GM21717 (cell line): Measurements from ENCODE around the gene CACNA1C.

Experiments
- ATAC-seq: cut with Tn5 transposase; IDR thresholded peaks from one replicate; pipeline ENCODE4 v1.9.1; 2021; ENCODE audit warnings: mild to moderate bottlenecking, moderate library complexity; ENCODE audit not compliant: unreplicated experiment

The CACNA1C gene

GRCh38 chr12:2688381-2688931 is 635.7 kb downstream of the CACNA1C start:
- no peak for ATAC-seq

GRCh38 chr12:2689393-2689792 is 636.6 kb downstream of the CACNA1C start:
- no peak for ATAC-seq

DNA sequence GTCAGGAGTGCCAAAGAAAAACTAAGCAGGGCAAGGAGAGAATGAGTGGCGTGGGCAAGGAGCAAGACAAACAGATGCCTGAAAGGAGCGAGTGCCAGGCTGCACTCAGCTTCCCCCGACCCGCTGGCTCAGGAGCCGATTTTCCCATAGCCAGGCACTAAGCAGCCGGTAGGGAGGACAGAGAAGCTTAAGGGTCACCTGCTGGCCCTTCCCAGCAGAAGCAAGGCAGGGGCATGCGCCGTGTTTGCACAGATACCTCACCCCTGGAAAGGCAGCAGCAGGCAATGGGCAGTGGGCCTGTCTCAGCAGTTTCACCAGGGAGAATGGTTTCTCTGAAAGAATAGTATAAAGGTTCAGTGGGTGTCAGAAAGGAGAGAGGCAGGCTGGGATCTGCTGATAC is 637.1 kb downstream of the CACNA1C start:
- no peak for ATAC-seq

GRCh38 chr12:2690348-2691005 is 637.7 kb downstream of the CACNA1C start:
- no peak for ATAC-seq

GRCh38 chr12:2691006-2691344 is 638.2 kb downstream of the CACNA1C start:
- ATAC-seq, result no peak

DNA sequence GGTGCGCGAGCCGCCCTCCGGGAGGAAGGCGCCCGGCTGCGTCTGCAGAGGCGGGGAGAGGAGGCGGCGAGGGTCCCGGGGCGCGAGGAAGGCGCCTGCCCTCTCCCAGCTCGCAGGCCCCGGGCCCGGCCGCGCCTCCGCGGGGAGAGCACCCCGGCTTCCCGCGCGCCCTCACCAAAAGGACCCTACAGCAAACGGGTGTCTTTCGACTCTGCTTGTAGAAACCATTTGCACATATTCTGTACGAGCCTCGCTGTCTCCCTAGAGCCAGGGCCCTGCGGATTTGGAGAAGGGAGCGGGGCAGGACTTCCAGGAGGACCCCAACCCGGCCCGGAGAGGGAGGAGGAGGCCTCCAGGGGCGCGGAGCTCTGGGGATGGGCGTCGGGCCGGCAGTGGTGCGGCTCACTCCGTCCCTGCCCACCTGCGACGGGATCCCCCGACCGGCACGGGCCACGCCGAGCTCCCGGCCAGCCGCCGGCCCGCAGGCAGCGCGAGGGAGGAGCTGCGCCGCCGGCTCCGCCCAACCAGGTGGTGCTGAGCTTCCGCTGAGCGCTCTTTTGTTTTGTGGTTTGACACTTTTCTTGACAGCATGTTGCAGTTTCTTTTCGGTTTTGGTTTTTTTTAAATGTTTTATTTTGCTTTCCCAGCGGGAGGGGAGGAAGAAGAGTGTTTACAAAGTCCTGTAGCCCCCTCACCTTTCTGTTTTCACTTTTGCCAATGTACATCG is 638.7 kb downstream of the CACNA1C start:
- ATAC-seq, result peak; percentile 66

- ATAC-seq, result no peak
Measured at GRCh38 chr12:2692080-2692479, 639.3 kb downstream of the CACNA1C start.

DNA sequence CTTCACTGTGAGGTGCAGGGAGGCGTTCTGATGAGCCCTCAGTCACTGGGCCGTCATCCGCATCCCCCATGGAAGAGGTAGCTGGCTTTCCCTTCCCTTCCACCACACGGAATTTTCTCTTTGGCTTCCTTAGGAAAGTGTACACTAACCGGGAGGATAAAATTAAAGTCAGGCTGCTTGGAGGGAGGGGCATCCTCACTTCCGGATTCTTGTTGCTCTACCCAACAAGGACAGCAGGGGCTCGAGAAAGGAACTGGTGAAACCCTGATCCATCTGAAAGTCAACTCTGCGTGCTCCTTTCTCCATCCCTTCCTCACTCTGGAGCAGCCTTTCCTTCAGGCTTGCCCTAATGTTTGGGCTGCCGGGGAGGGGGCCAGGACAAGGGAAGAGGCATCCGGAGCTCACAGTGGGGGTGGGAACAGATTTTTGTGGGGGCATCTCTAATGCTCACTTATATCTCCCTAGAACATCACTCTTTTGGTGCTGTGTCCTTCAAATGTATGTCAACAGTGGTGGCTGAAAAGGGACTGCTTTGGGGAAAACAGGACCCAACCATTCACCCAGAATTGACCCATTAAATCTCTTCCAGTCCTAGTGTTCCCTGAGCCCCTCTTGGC is 640.6 kb downstream of the CACNA1C start:
- no peak for ATAC-seq

- no peak for ATAC-seq
Measured at GRCh38 chr12:2693980-2694610, 641.3 kb downstream of the CACNA1C start.

- ATAC-seq, result no peak
Measured at GRCh38 chr12:2696136-2696535, 643.3 kb downstream of the CACNA1C start.

DNA sequence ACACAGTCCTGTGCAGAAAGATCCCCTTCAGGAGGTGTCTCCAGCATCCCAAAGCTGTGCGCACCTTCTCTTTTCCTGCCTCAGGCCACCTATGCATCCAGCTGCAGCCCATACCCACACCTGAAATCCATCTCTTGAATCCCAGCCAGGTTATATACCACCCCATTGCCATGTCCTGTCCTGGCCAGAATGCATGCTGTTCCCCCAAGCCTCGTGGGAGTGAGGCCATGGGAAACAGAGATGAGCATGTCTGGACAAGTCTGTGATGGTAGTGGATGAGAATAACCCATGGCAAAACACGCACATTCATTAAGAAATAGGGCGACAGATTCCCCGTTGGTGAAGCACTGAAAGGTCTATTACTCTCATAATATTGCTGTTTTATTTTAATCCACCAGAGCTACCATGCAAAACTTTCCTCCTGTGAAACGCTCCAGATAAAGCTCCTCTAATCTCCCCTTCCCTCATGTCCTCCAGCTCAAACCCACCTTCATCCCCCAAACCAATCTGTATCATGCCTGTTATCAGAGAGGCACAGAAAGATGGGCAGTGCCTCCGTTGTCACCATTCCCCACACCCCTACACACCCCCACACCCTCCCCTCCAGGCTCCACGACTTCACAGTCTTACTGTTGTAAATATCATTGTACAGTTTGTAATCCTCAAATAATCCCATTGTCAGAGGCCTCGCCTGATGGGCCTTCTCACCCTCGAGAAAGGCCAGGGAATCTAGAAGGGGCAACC is 644.4 kb downstream of the CACNA1C start:
- ATAC-seq, result no peak

GRCh38 chr12:2698566-2698965 is 645.8 kb downstream of the CACNA1C start:
- no peak for ATAC-seq

- no peak for ATAC-seq
Measured at GRCh38 chr12:2710701-2711100, 657.9 kb downstream of the CACNA1C start.

DNA sequence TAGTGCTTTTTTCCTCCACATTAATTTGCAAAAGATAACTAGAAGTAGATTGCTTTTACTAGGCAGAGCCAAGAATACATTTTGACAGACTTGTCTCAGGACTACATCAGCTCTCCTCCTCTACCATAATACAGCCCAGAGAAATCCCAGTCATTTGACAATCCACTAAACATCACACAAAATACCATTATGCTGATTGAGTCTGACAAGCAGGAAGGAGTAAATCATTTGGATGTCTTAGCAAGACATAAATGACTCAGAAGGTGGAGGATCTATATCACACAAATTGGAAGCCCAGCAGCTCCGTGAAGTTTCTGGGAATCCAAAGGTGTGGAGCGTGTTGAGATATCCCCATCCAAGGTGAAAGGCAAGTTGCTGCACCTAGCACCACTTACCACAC is 666.6 kb downstream of the CACNA1C start:
- no peak for ATAC-seq

- ATAC-seq, result no peak
Measured at GRCh38 chr12:2722806-2723205, 670.0 kb downstream of the CACNA1C start.

DNA sequence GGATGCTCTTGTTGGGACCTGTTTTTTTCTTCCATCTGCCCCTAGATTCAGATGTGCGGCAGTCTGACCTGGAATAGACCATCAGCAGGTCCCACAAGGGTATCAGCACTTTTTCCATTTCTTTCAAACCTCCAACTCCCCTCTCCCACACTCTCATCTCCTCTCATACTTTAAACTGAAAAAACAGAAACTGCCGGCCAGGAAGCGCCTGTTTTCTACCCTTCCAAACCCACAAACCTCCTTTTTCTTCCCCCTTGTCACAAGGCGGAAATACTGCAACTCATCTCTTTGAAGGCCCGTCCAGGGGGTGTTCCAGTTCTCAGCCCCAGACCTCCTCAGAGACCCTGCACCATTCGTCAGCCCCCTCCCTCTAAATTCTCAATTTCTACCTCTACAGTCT is 679.5 kb downstream of the CACNA1C start:
- ATAC-seq, result no peak

DNA sequence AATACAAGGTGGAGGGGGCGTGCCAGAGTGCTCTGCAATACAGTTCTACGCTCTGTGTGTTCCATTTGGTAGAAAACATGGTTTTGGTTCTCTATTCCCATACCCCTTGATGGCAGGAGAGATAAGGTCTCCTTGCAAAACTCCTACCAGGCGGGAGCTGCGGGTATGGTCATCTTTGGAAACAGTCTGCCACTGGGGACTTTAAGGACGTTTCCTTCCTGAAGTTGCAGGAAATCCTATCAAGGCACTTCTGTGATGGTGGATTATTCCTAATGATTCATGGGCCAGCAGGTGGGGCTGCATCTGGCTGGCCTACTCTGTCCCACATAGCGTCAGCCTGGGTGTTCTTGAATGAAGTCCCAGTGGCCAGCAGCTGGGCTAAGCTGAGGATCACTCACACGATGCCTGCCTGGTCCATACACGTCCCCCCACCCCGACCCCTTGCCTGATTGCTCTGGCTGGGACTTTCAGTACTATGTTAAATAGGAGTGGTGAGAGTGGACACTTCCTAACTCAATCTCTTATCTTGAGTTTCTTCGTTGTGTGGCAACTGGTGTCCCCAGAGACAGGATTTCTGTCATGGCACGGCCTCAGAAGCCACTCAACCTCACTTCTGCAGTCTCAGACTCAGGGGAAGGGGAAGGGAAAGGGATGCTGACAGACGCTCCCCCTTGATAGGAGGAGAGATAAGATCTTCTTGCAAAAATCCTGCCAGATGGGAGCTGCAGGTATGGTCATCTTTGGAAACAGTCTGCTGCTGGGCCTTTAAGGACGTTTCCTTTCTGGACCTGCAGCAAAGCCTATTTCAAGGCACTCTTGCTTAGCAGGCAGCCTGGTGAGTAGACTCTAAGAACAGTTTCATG is 680.9 kb downstream of the CACNA1C start:
- no peak for ATAC-seq

DNA sequence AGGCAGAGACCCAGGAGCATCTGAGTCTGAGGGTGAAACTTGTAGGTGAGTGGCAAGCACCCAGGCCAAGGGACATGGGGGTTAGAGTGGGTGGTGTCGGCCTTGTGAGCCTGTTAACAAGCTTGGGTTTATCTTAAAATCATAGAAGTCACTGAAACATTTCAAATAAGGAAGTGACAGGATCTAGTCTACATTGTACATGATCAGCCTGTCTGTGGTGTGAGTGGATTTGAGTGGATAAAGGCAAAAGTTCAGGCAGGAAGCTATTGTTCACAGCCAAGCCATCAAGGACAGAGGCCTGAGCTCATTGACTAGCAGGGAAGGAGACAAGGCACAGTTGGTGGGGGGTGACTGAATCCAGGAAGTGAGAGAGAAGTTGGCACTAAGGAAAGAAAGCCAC is 682.6 kb downstream of the CACNA1C start:
- ATAC-seq, result no peak

GRCh38 chr12:2737656-2738241 is 685.0 kb downstream of the CACNA1C start:
- ATAC-seq, result no peak

- ATAC-seq, result no peak
Measured at GRCh38 chr12:2739069-2739468, 686.3 kb downstream of the CACNA1C start.
